ENCODE measurements around the gene SLCO2A1.

DNA sequence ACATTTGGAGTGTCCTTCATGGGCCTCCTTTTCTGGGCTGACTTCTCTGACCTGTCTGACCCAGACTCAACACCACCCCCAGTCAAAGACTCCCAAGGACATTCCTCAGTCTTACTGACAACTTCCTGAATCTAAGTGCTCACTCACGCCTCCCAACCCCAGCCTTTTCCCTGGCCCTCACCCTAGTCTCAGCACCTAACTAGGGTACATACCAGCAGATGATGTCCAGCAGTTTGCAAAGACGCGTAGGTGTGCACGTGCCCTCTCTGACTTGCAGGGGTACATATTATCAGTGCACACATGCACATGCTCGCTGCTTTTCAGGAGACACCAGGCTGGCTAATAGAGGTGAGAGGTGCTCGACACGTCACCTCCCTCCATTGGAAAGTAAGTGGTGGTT is 38.7 kb upstream of the SLCO2A1 start:
- TF ChIP-seq, protein P1, sequence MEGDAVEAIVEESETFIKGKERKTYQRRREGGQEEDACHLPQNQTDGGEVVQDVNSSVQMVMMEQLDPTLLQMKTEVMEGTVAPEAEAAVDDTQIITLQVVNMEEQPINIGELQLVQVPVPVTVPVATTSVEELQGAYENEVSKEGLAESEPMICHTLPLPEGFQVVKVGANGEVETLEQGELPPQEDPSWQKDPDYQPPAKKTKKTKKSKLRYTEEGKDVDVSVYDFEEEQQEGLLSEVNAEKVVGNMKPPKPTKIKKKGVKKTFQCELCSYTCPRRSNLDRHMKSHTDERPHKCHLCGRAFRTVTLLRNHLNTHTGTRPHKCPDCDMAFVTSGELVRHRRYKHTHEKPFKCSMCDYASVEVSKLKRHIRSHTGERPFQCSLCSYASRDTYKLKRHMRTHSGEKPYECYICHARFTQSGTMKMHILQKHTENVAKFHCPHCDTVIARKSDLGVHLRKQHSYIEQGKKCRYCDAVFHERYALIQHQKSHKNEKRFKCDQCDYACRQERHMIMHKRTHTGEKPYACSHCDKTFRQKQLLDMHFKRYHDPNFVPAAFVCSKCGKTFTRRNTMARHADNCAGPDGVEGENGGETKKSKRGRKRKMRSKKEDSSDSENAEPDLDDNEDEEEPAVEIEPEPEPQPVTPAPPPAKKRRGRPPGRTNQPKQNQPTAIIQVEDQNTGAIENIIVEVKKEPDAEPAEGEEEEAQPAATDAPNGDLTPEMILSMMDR (IDR thresholded peaks at IDR 0.05), result no peak
- TF ChIP-seq POLR2A (IDR thresholded peaks at IDR 0.05), result no peak
- TF ChIP-seq POLR2AphosphoS5 (IDR thresholded peaks at IDR 0.05), result no peak
